HG03108 (cell line): ENCODE measurements around the gene DMD.
"Not testable (repeated sequence)": the region's sequence is repeated elsewhere in the genome, so short reads cannot be mapped to it uniquely, and the experiment has no call there.

ENCODE experiments used
- ATAC-seq: cut with Tn5 transposase; IDR thresholded peaks from one replicate; pipeline ENCODE4 v1.9.1; 2021; ENCODE audit warnings: moderate library complexity; ENCODE audit not compliant: unreplicated experiment

DMD gene

GRCh38 chrX:32087663-32088062 lies 1123.7 kb downstream of the DMD start:
- ATAC-seq: no peak

- no peak for ATAC-seq
Measured at GRCh38 chrX:32084757-32085156, 1126.6 kb downstream of the DMD start.

- ATAC-seq: no peak
Measured at GRCh38 chrX:32048285-32048684, 1163.1 kb downstream of the DMD start.

- ATAC-seq: no peak
Measured at GRCh38 chrX:32045149-32045548, 1166.2 kb downstream of the DMD start.

GRCh38 chrX:32041181-32041580 lies 1170.2 kb downstream of the DMD start:
- no peak for ATAC-seq

GRCh38 chrX:32026772-32027171 lies 1184.6 kb downstream of the DMD start:
- no peak for ATAC-seq

GRCh38 chrX:32024072-32024471 lies 1187.3 kb downstream of the DMD start:
- ATAC-seq: no peak

GRCh38 chrX:32016195-32016594 lies 1195.2 kb downstream of the DMD start:
- no peak for ATAC-seq

- no peak for ATAC-seq
Measured at GRCh38 chrX:32010948-32011347, 1200.4 kb downstream of the DMD start.

- ATAC-seq: no peak
Measured at GRCh38 chrX:32010212-32010611, 1201.1 kb downstream of the DMD start.

GRCh38 chrX:31993637-31994036 lies 1217.7 kb downstream of the DMD start:
- no peak for ATAC-seq

GRCh38 chrX:31988975-31989374 lies 1222.4 kb downstream of the DMD start:
- ATAC-seq: no peak

GRCh38 chrX:31981546-31982062 lies 1229.7 kb downstream of the DMD start:
- no peak for ATAC-seq

- ATAC-seq: no peak
Measured at GRCh38 chrX:31969714-31970113, 1241.6 kb downstream of the DMD start.

GRCh38 chrX:31962256-31962655 lies 1249.1 kb downstream of the DMD start:
- no peak for ATAC-seq

GRCh38 chrX:31934842-31935370 lies 1276.4 kb downstream of the DMD start:
- no peak for ATAC-seq

- no peak for ATAC-seq
Measured at GRCh38 chrX:31934015-31934414, 1277.3 kb downstream of the DMD start.

GRCh38 chrX:31932769-31933168 lies 1278.6 kb downstream of the DMD start:
- no peak for ATAC-seq

GRCh38 chrX:31932320-31932719 lies 1279.0 kb downstream of the DMD start:
- not testable (repeated sequence) for ATAC-seq

GRCh38 chrX:31931225-31931624 lies 1280.1 kb downstream of the DMD start:
- no peak for ATAC-seq

GRCh38 chrX:31929366-31929765 lies 1282.0 kb downstream of the DMD start:
- ATAC-seq: no peak

- ATAC-seq: no peak
Measured at GRCh38 chrX:31921236-31921635, 1290.1 kb downstream of the DMD start.

GRCh38 chrX:31909850-31910572 lies 1301.3 kb downstream of the DMD start:
- no peak for ATAC-seq
